ENCODE data around the gene PTPMT1. TPM values are rescaled to one million over a fixed set of nuclear protein-coding genes. Genes with fewer than 3 reads are reported as not detected.
"Not testable (repeated sequence)": the region's sequence is repeated elsewhere in the genome, so short reads cannot be mapped to it uniquely, and the experiment has no call there.

Gene PTPMT1
- total RNA-seq, 4 donors from 2014 or later = 84.1 to 111 (median 90.1) TPM

DNA sequence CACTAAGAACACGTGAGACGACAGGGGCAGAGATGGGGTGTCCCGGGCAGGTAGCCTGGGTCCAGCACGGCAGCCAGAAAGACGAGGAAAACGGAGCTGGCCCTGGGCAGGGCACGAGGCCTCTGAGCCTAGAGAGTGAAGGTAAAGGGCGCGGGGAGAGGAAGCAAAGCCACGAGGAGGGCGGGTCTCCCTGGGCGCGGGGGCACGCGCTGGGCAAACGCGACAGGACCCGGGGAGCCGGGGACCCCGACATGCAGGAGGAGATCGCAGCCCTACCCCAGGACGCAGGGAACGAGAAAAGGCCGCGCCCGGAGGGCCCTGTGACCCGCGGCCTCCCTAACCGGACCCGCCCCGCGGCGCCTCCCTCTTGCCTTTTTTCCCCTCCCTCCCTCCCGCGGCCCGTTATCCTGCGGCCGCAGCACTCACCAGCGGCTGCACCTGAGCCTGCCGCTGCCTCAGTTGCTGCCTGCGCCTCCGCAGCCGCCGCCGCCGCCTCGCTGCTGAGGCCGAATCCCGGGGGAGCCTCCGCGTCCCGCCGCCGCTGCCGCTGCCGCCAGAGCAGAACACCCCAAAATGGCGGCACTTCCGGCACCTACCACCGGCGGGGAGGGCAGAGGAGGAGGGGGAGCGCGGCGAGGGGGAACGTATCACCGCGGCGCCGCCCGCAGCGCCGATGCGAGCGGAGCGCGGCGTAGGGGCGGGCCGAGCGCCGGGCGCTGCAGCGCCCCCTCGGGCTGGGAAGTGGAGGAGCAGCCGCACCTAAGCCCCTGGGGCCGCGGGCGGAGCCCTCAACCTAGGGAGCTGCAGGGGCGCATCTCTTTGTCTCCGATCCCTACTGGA lies 12.6 kb upstream of the PTPMT1 start, which contains the start of gene CELF1:
TSS of gene CELF1 (minus strand) at position 567 of the 840 bp plus-strand sequence. CDS start 53,609 bp downstream, outside the sequence.
- TF ChIP-seq, protein P1, sequence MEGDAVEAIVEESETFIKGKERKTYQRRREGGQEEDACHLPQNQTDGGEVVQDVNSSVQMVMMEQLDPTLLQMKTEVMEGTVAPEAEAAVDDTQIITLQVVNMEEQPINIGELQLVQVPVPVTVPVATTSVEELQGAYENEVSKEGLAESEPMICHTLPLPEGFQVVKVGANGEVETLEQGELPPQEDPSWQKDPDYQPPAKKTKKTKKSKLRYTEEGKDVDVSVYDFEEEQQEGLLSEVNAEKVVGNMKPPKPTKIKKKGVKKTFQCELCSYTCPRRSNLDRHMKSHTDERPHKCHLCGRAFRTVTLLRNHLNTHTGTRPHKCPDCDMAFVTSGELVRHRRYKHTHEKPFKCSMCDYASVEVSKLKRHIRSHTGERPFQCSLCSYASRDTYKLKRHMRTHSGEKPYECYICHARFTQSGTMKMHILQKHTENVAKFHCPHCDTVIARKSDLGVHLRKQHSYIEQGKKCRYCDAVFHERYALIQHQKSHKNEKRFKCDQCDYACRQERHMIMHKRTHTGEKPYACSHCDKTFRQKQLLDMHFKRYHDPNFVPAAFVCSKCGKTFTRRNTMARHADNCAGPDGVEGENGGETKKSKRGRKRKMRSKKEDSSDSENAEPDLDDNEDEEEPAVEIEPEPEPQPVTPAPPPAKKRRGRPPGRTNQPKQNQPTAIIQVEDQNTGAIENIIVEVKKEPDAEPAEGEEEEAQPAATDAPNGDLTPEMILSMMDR (IDR thresholded peaks at IDR 0.05) = peak in 1 of 3 donors; percentile 50
- TF ChIP-seq POLR2A (IDR thresholded peaks at IDR 0.05) = no peak
- H3K4me3 ChIP-seq (ENCODE audit: low read depth, poor library complexity, severe bottlenecking) = peak within 1 kb of the TSS; percentile 72
- WGBS, 2 donors = 1% methylated on average over 39 to 76 of the region's 89 CpGs
- DNase-seq (ENCODE audit: low spot score in 2 of 2) = peak; percentile 86 to 98
- intact Hi-C loops (cut with DNase I; ENCODE audit: low total_unique reads) = no loop called here

DNA sequence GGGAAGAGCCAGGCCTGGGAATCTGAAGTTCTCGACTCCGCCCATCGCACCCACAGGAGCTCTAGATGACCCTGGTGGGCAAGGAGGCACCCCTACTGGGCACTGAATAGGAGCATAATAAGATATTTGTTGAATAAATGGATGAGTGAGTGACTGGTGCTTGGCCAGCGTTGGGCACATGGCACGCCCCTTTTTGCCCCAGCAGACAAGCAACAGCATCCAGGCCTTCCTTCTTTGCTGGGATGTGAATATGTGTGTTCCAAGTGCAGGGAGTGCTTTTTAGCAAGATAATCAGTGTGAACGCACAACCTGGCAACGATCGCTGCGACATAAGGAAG lies 12.0 kb upstream of the PTPMT1 start:
- DNase-seq (ENCODE audit: low spot score in 2 of 2) = no peak
- H3K4me3 ChIP-seq (ENCODE audit: low read depth, poor library complexity, severe bottlenecking) = peak overlapping the region; percentile 10
- TF ChIP-seq, protein P1 (IDR thresholded peaks at IDR 0.05) = no peak
- TF ChIP-seq POLR2A (IDR thresholded peaks at IDR 0.05) = no peak
- intact Hi-C loops (cut with DNase I; ENCODE audit: low total_unique reads) = no loop called here
- WGBS, 2 donors = 7 to 8% methylated on average over 9 of the region's 9 CpGs

DNA sequence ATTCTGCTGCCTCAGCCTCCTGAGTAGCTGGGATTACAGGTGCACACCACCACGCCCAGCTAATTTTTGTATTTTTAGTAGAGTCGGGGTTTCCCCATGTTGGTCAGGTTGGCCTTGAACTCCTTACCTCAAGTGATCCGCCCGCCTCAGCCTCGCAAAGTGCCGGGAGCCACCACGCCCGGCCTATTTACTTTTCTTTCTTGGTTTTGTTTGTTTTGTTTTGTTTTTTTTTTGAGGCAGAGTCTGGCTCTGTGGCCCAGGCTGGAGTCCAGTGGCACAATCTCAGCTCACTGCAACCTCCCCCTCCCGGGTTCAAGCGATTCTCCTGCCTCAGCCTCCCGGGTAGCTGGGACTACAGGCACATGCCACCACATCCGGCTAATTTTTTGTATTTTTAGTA lies 8.4 kb upstream of the PTPMT1 start:
- H3K4me3 ChIP-seq (ENCODE audit: low read depth, poor library complexity, severe bottlenecking); DNase-seq (ENCODE audit: low spot score in 2 of 2); intact Hi-C loops (cut with DNase I; ENCODE audit: low total_unique reads): not testable (repeated sequence)
- WGBS, 2 donors = 94 to 95% methylated on average over 12 of the region's 12 CpGs

DNA sequence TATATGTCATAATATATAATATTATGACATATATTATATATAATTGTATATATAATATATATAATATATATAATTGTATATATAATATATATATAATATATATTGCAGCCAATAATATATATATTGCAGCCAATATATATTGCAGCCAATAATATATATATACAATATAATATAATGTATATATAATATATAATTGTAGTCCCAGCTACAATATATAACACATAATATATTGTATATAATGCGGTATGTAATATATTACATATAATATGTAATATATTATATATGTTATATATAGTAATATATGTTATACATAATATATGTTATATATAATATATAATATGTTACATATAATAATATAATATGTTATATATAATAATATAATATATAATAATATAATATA lies 6.7 kb upstream of the PTPMT1 start:
- intact Hi-C loops (cut with DNase I; ENCODE audit: low total_unique reads) = no loop called here
- no peak for TF ChIP-seq POLR2A (IDR thresholded peaks at IDR 0.05)
- TF ChIP-seq, protein P1 (IDR thresholded peaks at IDR 0.05) = no peak
- WGBS, 2 donors = 100% methylated on average over 1 of the region's 1 CpG; no CpG with 5 or more reads in 1 of the 2 donors
- no peak for DNase-seq (ENCODE audit: low spot score in 2 of 2)
- no peak overlapping the region for H3K4me3 ChIP-seq (ENCODE audit: low read depth, poor library complexity, severe bottlenecking)

DNA sequence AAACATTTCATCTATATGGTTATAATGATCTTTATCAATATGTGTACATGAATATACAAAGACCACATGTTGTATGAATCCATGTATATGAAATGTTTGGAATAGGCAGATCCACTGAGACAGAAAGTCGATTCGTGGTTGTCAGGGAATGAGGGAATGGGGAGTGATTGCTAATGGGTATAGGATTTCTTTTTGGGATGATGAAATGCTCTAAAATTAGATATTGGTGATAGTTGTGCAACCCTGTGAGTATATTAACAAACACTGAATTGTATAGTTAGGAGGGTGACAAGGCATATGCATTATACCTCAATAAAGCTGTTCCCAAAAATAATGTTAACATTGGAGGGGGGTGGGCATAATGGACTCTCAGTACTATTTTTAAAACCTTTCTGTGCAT lies 5.0 kb upstream of the PTPMT1 start:
- WGBS, 2 donors = 66 to 70% methylated on average over 2 of the region's 2 CpGs
- intact Hi-C loops (cut with DNase I; ENCODE audit: low total_unique reads) = no loop called here
- DNase-seq (ENCODE audit: low spot score in 2 of 2) = no peak
- no peak overlapping the region for H3K4me3 ChIP-seq (ENCODE audit: low read depth, poor library complexity, severe bottlenecking)
- TF ChIP-seq, protein P1 (IDR thresholded peaks at IDR 0.05) = no peak
- no peak for TF ChIP-seq POLR2A (IDR thresholded peaks at IDR 0.05)

DNA sequence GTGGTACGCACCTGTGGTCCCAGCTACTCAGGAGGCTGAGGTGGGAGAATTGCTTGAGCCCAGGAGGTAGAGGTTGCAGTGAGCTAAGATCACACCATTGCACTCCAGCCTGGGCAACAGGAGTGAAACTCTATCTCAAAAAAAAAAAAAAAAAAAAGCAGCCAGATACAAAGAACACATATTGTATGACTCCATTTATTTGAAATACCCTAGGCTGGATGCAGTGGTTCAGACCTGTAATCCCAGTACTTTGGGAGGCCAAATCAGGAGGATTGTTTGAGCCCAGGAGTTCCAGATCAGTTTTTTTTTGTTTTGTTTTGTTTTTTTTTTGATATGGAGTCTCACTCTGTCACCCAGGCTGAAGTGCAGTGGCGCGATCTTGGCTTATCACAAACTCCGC lies 3.0 kb upstream of the PTPMT1 start:
- DNase-seq (ENCODE audit: low spot score in 2 of 2); H3K4me3 ChIP-seq (ENCODE audit: low read depth, poor library complexity, severe bottlenecking); intact Hi-C loops (cut with DNase I; ENCODE audit: low total_unique reads): not testable (repeated sequence)
- 94 to 96% methylated on average over 4 of the region's 4 CpGs for WGBS, 2 donors

DNA sequence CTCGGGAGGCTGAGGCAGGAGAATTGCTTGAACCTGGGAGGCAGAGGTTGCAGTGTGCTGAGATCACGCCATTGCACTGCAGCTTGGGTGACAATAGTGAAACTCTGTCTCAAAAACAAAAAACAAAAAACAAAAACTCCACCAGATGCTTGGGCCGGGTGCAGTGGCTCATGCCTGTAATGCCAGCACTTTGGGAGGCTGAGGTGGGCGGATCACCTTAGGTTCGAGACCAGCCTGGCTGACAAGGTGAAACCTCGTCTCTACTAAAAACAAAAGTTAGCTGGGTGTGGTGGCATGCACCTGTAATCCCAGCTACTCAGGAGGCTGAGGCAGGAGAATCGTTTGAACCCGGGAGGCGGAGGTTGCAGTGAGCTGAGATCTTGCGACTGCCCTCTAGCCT lies 1.0 kb upstream of the PTPMT1 start:
- H3K4me3 ChIP-seq (ENCODE audit: low read depth, poor library complexity, severe bottlenecking); DNase-seq (ENCODE audit: low spot score in 2 of 2); intact Hi-C loops (cut with DNase I; ENCODE audit: low total_unique reads): not testable (repeated sequence)
- 91 to 92% methylated on average over 10 of the region's 10 CpGs for WGBS, 2 donors
